Fibroblast of lung (primary cell): ENCODE data around the gene RPS26.

Experiments
- EZH2 ChIP-seq: IDR thresholded peaks from 2 replicates; pipeline ENCODE4 v1.5.1; 2012; ENCODE audit warnings: low read length, control low read depth, mild to moderate bottlenecking; ENCODE audit errors: missing control alignments
- TF ChIP-seq, protein P1 (sequence below), 2 donors: IDR thresholded peaks in 1 of 2; conservative IDR thresholded peaks in 1 of 2; 1 replicate in 1 of 2; 2 replicates in 1 of 2; pipeline ENCODE4 v1.5.1; 2011 to 2012; ENCODE audit warnings: low read length in 2 of 2, control low read depth in 1 of 2, inconsistent platforms in 1 of 2, low read depth in 1 of 2, mild to moderate bottlenecking in 1 of 2

DNA sequence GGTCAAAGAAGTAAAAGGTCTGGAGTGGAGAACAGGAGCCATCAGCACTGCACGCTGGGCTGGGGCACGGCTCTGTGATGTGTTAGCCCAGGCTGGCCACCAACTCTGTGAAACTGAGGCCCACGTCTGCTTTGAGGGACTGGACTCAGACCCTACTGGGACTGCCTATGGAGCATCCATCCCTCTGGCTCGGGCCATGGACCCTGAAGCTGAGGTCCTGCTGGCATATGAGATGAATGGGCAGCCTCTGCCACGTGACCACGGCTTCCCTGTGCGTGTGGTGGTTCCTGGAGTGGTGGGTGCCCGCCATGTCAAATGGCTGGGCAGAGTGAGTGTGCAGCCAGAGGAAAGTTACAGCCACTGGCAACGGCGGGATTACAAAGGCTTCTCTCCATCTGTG is 37.5 kb upstream of the RPS26 start:
- TF ChIP-seq, protein P1, sequence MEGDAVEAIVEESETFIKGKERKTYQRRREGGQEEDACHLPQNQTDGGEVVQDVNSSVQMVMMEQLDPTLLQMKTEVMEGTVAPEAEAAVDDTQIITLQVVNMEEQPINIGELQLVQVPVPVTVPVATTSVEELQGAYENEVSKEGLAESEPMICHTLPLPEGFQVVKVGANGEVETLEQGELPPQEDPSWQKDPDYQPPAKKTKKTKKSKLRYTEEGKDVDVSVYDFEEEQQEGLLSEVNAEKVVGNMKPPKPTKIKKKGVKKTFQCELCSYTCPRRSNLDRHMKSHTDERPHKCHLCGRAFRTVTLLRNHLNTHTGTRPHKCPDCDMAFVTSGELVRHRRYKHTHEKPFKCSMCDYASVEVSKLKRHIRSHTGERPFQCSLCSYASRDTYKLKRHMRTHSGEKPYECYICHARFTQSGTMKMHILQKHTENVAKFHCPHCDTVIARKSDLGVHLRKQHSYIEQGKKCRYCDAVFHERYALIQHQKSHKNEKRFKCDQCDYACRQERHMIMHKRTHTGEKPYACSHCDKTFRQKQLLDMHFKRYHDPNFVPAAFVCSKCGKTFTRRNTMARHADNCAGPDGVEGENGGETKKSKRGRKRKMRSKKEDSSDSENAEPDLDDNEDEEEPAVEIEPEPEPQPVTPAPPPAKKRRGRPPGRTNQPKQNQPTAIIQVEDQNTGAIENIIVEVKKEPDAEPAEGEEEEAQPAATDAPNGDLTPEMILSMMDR (conservative IDR thresholded peaks at IDR 0.05 in 1 of 2, IDR thresholded peaks at IDR 0.05 in 1 of 2; ENCODE audit: low read depth in 1 of 2, low read length in 2 of 2) = no peak
- TF ChIP-seq EZH2 = no peak
